Measurements from ENCODE around the gene NADK2. TPM values are rescaled to one million over a fixed set of nuclear protein-coding genes. Genes with fewer than 3 reads are reported as not detected.

NADK2 gene
- total RNA-seq, 2 donors from 2014 or later = 28.6 to 31.3 TPM

- Histone ChIP-seq H3K4me3 (no peak overlapping the region), H3K27me3 (no peaks in the 10 kb centered on the region), H3K9me3 (no peaks in the 10 kb centered on the region), H3K9ac (ENCODE audit: low read depth in 2 of 2, low read length in 2 of 2) (no peak overlapping the region), H3K4me1 (no peaks in the 10 kb centered on the region), H3K27ac (no peak overlapping the region), H3K36me3 (no peaks in the 10 kb centered on the region)
- no peak for TF ChIP-seq CTCF (IDR thresholded peaks at IDR 0.05)
- no peak for DNase-seq
- intact Hi-C loops (cut with DNase I) = loop anchor here (10.0 kb wide), 1 partner anchor 125 kb away; no protein-coding TSS in a partner anchor
Measured at GRCh38 chr5:36270175-36270574, 28.4 kb upstream of the NADK2 start.

- Histone ChIP-seq H3K27me3 (no peaks in the 10 kb centered on the region), H3K9ac (ENCODE audit: low read depth in 2 of 2, low read length in 2 of 2) (no peak overlapping the region), H3K4me3 (no peak overlapping the region), H3K9me3 (no peaks in the 10 kb centered on the region), H3K4me1 (no peaks in the 10 kb centered on the region), H3K36me3 (no peaks in the 10 kb centered on the region), H3K27ac (no peak overlapping the region)
- intact Hi-C loops (cut with DNase I) = loop anchor here (5.0 to 10.0 kb wide), 3 partner anchors 33 to 425 kb away; partner anchors contain the start of gene RANBP3L
- TF ChIP-seq CTCF (IDR thresholded peaks at IDR 0.05) = no peak
- no peak for DNase-seq
Measured at GRCh38 chr5:36269478-36269877, 27.8 kb upstream of the NADK2 start.

GRCh38 chr5:36267905-36268304, 26.2 kb upstream of the NADK2 start:
- Histone ChIP-seq H3K4me3 (no peak overlapping the region), H3K4me1 (no peaks in the 10 kb centered on the region), H3K9ac (ENCODE audit: low read depth in 2 of 2, low read length in 2 of 2) (no peak overlapping the region), H3K27ac (no peak overlapping the region), H3K9me3 (no peaks in the 10 kb centered on the region), H3K27me3 (no peaks in the 10 kb centered on the region), H3K36me3 (no peaks in the 10 kb centered on the region)
- intact Hi-C loops (cut with DNase I) = loop anchor here (5.0 to 10.0 kb wide), 3 partner anchors 34 to 427 kb away; partner anchors contain the start of gene RANBP3L
- no peak for DNase-seq
- TF ChIP-seq CTCF (IDR thresholded peaks at IDR 0.05) = no peak

- intact Hi-C loops (cut with DNase I) = loop anchor here (10.0 kb wide), 2 partner anchors 241 to 431 kb away; no protein-coding TSS in a partner anchor
- H3K27me3 ChIP-seq = no peaks in the 10 kb centered on the region
- H3K9ac ChIP-seq (ENCODE audit: low read depth in 2 of 2, low read length in 2 of 2) = no peak overlapping the region
- no peaks in the 10 kb centered on the region for H3K36me3 ChIP-seq
- H3K4me3 ChIP-seq = no peak overlapping the region
- no peaks in the 10 kb centered on the region for H3K9me3 ChIP-seq
- H3K4me1 ChIP-seq = no peaks in the 10 kb centered on the region
- TF ChIP-seq CTCF (IDR thresholded peaks at IDR 0.05) = no peak
- H3K27ac ChIP-seq = no peak overlapping the region
- DNase-seq = no peak
Measured at GRCh38 chr5:36264202-36264760, 22.6 kb upstream of the NADK2 start.

- DNase-seq = no peak
- H3K9me3 ChIP-seq = no peaks in the 10 kb centered on the region
- no peak for TF ChIP-seq CTCF (IDR thresholded peaks at IDR 0.05)
- intact Hi-C loops (cut with DNase I) = loop anchor here (10.0 kb wide), 2 partner anchors 244 to 434 kb away; no protein-coding TSS in a partner anchor
- H3K27me3 ChIP-seq = no peaks in the 10 kb centered on the region
- no peaks in the 10 kb centered on the region for H3K36me3 ChIP-seq
- H3K4me3 ChIP-seq = no peak overlapping the region
- no peaks in the 10 kb centered on the region for H3K4me1 ChIP-seq
- H3K27ac ChIP-seq = no peak overlapping the region
- no peak overlapping the region for H3K9ac ChIP-seq (ENCODE audit: low read depth in 2 of 2, low read length in 2 of 2)
Measured at GRCh38 chr5:36261186-36261585, 19.5 kb upstream of the NADK2 start.
